A673 (cell line): Measurements from ENCODE around the gene PLCD1.

Experiments used
- EZH2 ChIP-seq: fragments of 200-600 bp; sonication (generic); IDR thresholded peaks from 2 replicates; pipeline ENCODE4 v1.6.1; 2017; ENCODE audit warnings: borderline replicate concordance, low read depth, mild to moderate bottlenecking, mixed read lengths, antibody characterized with exemption, low read length; ENCODE audit not compliant: poor library complexity, severe bottlenecking
- TF ChIP-seq, protein P1 (sequence below): fragments of 300-800, 200-600 bp; sonication (generic); conservative IDR thresholded peaks from 2 replicates; pipeline ENCODE4 v1.5.1; 2017; ENCODE audit warnings: low read depth, mild to moderate bottlenecking, antibody characterized with exemption, low read length, moderate library complexity, mixed read lengths

DNA sequence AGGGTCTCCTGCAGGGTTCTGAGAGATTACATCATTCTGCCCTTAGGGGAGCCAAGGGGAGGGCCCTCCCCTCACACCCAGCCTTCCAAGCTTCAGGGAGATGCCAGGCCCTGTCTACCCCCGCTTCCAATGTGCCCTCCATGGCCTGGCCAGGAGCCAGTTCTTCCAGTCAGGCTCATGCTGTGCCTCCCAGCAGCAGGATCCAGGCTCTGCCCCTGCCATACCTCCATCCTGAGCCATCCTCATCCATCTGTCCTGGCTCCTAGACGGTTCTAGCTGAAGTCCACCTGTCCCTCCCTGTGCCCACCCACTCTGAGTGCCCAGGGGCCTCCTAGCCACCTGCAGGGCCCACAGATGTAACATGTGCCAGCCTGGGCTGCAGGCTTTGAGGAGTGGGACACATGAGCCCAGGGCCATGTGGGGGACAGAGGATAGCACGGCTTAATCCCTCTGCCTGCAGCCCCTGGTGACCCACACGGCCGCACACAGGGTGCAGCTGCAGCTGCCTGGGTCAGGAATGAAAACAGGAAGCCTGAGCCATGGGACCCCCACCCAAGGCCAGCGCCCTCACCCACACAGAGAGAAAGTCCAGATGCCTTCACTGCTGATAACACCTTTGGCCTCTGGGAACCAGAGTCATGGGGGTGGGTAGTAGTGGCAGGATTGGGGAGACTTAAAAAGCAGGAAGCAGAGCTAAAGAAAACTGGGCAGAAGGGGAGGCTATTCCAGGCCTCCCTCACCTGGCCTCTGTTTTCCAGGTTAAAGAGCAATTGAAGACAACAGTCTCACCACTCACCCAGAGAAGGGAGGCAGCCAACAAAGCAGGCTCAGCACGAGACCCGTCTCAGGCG, 11.8 kb downstream of the PLCD1 start:
- TF ChIP-seq, protein P1, sequence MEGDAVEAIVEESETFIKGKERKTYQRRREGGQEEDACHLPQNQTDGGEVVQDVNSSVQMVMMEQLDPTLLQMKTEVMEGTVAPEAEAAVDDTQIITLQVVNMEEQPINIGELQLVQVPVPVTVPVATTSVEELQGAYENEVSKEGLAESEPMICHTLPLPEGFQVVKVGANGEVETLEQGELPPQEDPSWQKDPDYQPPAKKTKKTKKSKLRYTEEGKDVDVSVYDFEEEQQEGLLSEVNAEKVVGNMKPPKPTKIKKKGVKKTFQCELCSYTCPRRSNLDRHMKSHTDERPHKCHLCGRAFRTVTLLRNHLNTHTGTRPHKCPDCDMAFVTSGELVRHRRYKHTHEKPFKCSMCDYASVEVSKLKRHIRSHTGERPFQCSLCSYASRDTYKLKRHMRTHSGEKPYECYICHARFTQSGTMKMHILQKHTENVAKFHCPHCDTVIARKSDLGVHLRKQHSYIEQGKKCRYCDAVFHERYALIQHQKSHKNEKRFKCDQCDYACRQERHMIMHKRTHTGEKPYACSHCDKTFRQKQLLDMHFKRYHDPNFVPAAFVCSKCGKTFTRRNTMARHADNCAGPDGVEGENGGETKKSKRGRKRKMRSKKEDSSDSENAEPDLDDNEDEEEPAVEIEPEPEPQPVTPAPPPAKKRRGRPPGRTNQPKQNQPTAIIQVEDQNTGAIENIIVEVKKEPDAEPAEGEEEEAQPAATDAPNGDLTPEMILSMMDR, result no peak
- no peak for TF ChIP-seq EZH2
